Measurements from ENCODE around the gene EPC1. TPM values are rescaled to one million over a fixed set of nuclear protein-coding genes. Genes with fewer than 3 reads are reported as not detected.
A peak's percentile ranks its signal among the peaks of the same experiment; 100 is the strongest.
"Not testable (repeated sequence)": the region's sequence is repeated elsewhere in the genome, so short reads cannot be mapped to it uniquely, and the experiment has no call there.

EPC1 gene
- total RNA-seq (2014; rRNA removed; shearing (Covaris generic)) (48.8 and 62.3 TPM in 2 replicates), total RNA-seq (2022) (40.9 and 42.1 TPM in 2 replicates), Bru-seq, nascent RNA (percentile 93 among the genes with signal in this experiment), BruChase-seq, experiment 1, labeled RNA remaining after a 6-hour chase (percentile 80 among the genes with signal in this experiment), BruChase-seq, experiment 2, labeled RNA remaining after a 2-hour chase (percentile 76 among the genes with signal in this experiment)
- long read RNA-seq, transcript EPC1-208 (2 exons, 907 nt), result major isoform, 9 of 21 reads
- long read RNA-seq, partial matches to known transcripts, result 1 of 21 reads
- long read RNA-seq, other reads (novel, unspliced or antisense), result 8 of 21 reads

GRCh38 chr10:32346551-32347362 is at the start of gene EPC1:
EPC1 (minus strand) TSS chr10:32347158; CDS start chr10:32346915, 243 bp downstream.
- H3K4me3 ChIP-seq (ENCODE audit: low read depth, low read length, poor library complexity, severe bottlenecking), result peak within 1 kb of the TSS; percentile 82
- peaks cover 80% of the 10 kb centered on the region for H3K79me2 ChIP-seq (ENCODE audit: insufficient read depth, low read depth, low read length)
- POLR2A ChIA-PET, result interaction anchor here (1.4 kb wide), 1 partner anchor 25 kb away, joined by 4 read pairs; no protein-coding TSS in a partner anchor
- H2AFZ ChIP-seq (ENCODE audit: low read length), result peak within 1 kb of the TSS; percentile 70
- H3K9me2 ChIP-seq (ENCODE audit: insufficient read depth, low read length), result no peaks in the 10 kb centered on the region
- peaks cover 63% of the 10 kb centered on the region for H3K4me1 ChIP-seq (ENCODE audit: insufficient read depth, low read length, poor library complexity, severe bottlenecking)
- peak within 1 kb of the TSS; percentile 93 for H3K4me2 ChIP-seq (ENCODE audit: low read length)
- TF ChIP-seq EZH2phosphoT487 (IDR thresholded peaks at IDR 0.05; ENCODE audit: borderline replicate concordance, low read depth, low read length) (no peak), CTCF (conservative IDR thresholded peaks at IDR 0.05; ENCODE audit: low read length) (no peak)
- H3K9me3 ChIP-seq (ENCODE audit: low read length), result no peaks in the 10 kb centered on the region
- H3K27ac ChIP-seq (ENCODE audit: low read depth, low read length, poor library complexity, severe bottlenecking), result peak within 1 kb of the TSS; percentile 92
- H3K36me3 ChIP-seq (ENCODE audit: insufficient read depth, low read length), result peaks cover 40% of the 10 kb centered on the region
- CTCF ChIA-PET (ENCODE audit: unreplicated experiment), result interaction anchor here (1.2 kb wide), 1 partner anchor 10 kb away, joined by 5 read pairs; no protein-coding TSS in a partner anchor
- BruUV-seq (replicated peaks), result no TSS peak
- intact Hi-C loops (cut with micrococcal nuclease; ENCODE audit: unreplicated experiment), result loop anchor here (1.0 to 10.0 kb wide), 8 partner anchors 22 to 422 kb away; partner anchors contain the start of genes ARHGAP12 and CCDC7
- H4K20me1 ChIP-seq (ENCODE audit: insufficient read depth, low read length), result peaks cover 5% of the 10 kb centered on the region; the same call in 1 of the 2 replicates
- DNase-seq (ENCODE audit: low spot score), result peak; percentile 92

- H3K9me3 ChIP-seq (ENCODE audit: low read length), result no peaks in the 10 kb centered on the region
- no peak overlapping the region for H3K4me2 ChIP-seq (ENCODE audit: low read length)
- CTCF ChIA-PET (ENCODE audit: unreplicated experiment), result no interaction called here
- intact Hi-C loops (cut with micrococcal nuclease; ENCODE audit: unreplicated experiment), result no loop called here
- no peak overlapping the region for H3K27ac ChIP-seq (ENCODE audit: low read depth, low read length, poor library complexity, severe bottlenecking)
- DNase-seq (ENCODE audit: low spot score), result no peak
- no peak overlapping the region for H2AFZ ChIP-seq (ENCODE audit: low read length)
- TF ChIP-seq CTCF (conservative IDR thresholded peaks at IDR 0.05; ENCODE audit: low read length), result no peak
- H3K79me2 ChIP-seq (ENCODE audit: insufficient read depth, low read depth, low read length), result no peaks in the 10 kb centered on the region
- H3K4me1 ChIP-seq (ENCODE audit: insufficient read depth, low read length, poor library complexity, severe bottlenecking), result no peaks in the 10 kb centered on the region
- POLR2A ChIA-PET, result interaction anchor here (0.6 to 1.1 kb wide), 3 partner anchors 8 to 17 kb away, joined by 3 to 8 read pairs (median 6); no protein-coding TSS in a partner anchor
- no TSS peak for BruUV-seq (replicated peaks)
- no peaks in the 10 kb centered on the region for H4K20me1 ChIP-seq (ENCODE audit: insufficient read depth, low read length)
- no peak overlapping the region for H3K4me3 ChIP-seq (ENCODE audit: low read depth, low read length, poor library complexity, severe bottlenecking)
- H3K36me3 ChIP-seq (ENCODE audit: insufficient read depth, low read length), result no peaks in the 10 kb centered on the region
- no peaks in the 10 kb centered on the region for H3K9me2 ChIP-seq (ENCODE audit: insufficient read depth, low read length)
Measured at GRCh38 chr10:32393911-32394310, 47.0 kb upstream of the EPC1 start.

GRCh38 chr10:32392284-32392683 is 45.3 kb upstream of the EPC1 start:
- POLR2A ChIA-PET, result interaction anchor here (0.5 to 1.5 kb wide), 3 partner anchors 9 to 179 kb away, joined by 3 to 5 read pairs (median 3); no protein-coding TSS in a partner anchor
- H2AFZ ChIP-seq (ENCODE audit: low read length); H3K27ac ChIP-seq (ENCODE audit: low read depth, low read length, poor library complexity, severe bottlenecking); H3K9me3 ChIP-seq (ENCODE audit: low read length); H3K4me2 ChIP-seq (ENCODE audit: low read length); H3K79me2 ChIP-seq (ENCODE audit: insufficient read depth, low read depth, low read length); intact Hi-C loops (cut with micrococcal nuclease; ENCODE audit: unreplicated experiment); DNase-seq (ENCODE audit: low spot score); H3K4me3 ChIP-seq (ENCODE audit: low read depth, low read length, poor library complexity, severe bottlenecking); H4K20me1 ChIP-seq (ENCODE audit: insufficient read depth, low read length); H3K9me2 ChIP-seq (ENCODE audit: insufficient read depth, low read length); H3K4me1 ChIP-seq (ENCODE audit: insufficient read depth, low read length, poor library complexity, severe bottlenecking); CTCF ChIA-PET (ENCODE audit: unreplicated experiment); H3K36me3 ChIP-seq (ENCODE audit: insufficient read depth, low read length); BruUV-seq (replicated peaks): not testable (repeated sequence)

All from OCI-LY7 (cell line).